HEK293 (cell line): ENCODE data around the gene NGRN.

Experiments used
- CTCF ChIP-seq: fragments of 450-650 bp; formaldehyde crosslinking; IDR thresholded peaks from 2 replicates; pipeline ENCODE4 v1.5.1; 2016; ENCODE audit warnings: missing biosample characterization, missing genetic modification characterization
- MEIS1 ChIP-seq: sonication (generic); formaldehyde crosslinking; IDR thresholded peaks from 2 replicates; pipeline ENCODE4 v1.8.1; 2022; ENCODE audit warnings: missing genetic modification reagents, mild to moderate bottlenecking, borderline replicate concordance
- SP2 ChIP-seq: fragments of 450-650 bp; formaldehyde crosslinking; IDR thresholded peaks from 2 replicates; pipeline ENCODE4 v1.5.1; 2016; ENCODE audit warnings: missing biosample characterization, missing genetic modification characterization
- TCF7L2 ChIP-seq: IDR thresholded peaks from 2 replicates; pipeline ENCODE4 v1.6.1; 2011; ENCODE audit warnings: low read depth, mild to moderate bottlenecking, inconsistent platforms, low read length, moderate library complexity, borderline replicate concordance
- YY1 ChIP-seq: fragments of 450-650 bp; formaldehyde crosslinking; IDR thresholded peaks from 2 replicates; pipeline ENCODE4 v1.5.1; 2018; ENCODE audit warnings: missing biosample characterization, missing genetic modification characterization
- ZNF423 ChIP-seq: fragments of 450-650 bp; formaldehyde crosslinking; IDR thresholded peaks from 2 replicates; pipeline ENCODE4 v1.5.1; 2016; ENCODE audit warnings: missing biosample characterization, missing genetic modification characterization
- ZNF670 ChIP-seq: fragments of 450-650 bp; formaldehyde crosslinking; IDR thresholded peaks from 2 replicates; pipeline ENCODE4 v1.5.1; 2016; ENCODE audit warnings: missing biosample characterization, missing genetic modification characterization, low read depth

GRCh38 chr15:90268415-90268814 lies 2.9 kb downstream of the NGRN start:
- TF ChIP-seq MEIS1 (CRISPR knock-in tag), result no peak
- TF ChIP-seq CTCF (tag by site-specific recombination), result no peak
- TF ChIP-seq TCF7L2, result no peak
- no peak for TF ChIP-seq ZNF670 (tag by site-specific recombination)
- TF ChIP-seq ZNF423 (tag by site-specific recombination), result no peak
- no peak for TF ChIP-seq SP2 (tag by site-specific recombination)
- no peak for TF ChIP-seq YY1 (tag by site-specific recombination)
